Eye (tissue), 1 donor: ENCODE results near the gene C1orf122.
"Not testable (repeated sequence)": the region's sequence is repeated elsewhere in the genome, so short reads cannot be mapped to it uniquely, and the experiment has no call there.

Experiments
- DNase-seq: peaks from one replicate; pipeline ENCODE4 v3.0.0-alpha.2; 2015

C1orf122 gene

DNA sequence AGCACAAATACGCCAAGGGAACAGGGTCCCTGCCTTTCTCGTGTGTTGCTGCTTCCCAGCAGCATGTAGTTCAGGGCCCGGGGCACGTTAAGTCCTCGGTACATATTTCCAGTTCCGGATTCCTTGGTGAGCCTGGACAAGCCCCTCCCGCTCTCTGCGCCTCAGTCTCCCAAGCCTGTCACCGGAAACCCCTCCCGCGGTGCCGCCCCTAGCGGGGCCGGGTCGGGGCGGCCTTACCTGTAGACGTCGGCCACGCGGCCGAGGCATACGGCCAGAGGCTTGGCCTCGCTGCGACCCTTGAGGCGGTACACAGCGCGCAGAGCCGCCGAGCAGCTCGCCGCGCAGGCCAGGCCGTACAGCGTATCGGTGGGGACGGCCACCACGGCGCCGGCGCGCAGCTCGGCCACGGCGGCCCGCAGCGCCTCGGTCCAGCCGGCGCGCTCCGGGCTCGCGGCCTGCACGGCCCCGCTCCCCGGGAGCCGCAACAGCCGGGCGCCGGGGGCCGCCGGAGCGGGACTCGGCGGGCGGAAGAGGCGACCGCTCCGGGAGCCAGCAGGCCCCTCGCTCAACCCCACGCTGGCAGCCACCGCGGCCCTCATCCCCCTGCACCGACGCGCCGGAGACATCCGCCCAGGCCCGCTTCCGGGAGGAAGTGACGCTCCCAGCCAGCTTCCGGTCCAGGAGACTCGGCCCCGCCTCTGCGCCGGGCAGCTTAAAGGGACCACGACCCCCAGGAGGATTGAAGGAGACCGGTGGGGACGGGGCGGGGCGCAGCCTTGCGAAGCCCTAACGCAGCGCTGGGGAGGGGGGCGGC lies at the start of gene C1orf122, which contains the start of gene YRDC:
C1orf122 (plus strand) TSS at position 236 of the 814 bp plus-strand sequence. CDS start 615 bp downstream, outside the sequence.
YRDC (minus strand) TSS at position 654 of the 814 bp plus-strand sequence; CDS start at position 626, 28 bp downstream.
- DNase-seq, result peak; percentile 98

DNA sequence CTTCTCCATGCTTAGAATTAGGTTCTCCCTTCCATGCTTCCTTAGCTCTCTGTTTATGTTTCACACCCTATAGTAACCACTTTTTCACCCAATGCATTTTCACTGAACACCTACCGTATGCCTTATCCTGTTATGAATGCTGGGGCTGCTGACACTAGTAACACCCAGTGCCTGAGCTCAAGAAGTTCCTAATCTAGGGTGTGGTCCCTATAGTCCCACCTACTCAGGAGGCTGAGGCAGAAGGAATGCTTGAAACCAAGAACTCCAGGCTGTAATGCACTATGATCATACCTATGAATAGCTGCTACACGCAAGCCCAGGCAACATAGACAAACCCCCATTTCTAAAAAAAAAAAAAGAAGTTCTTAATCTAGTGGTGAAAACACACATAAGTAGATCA lies 48.1 kb upstream of the C1orf122 start:
- DNase-seq, result no peak

DNA sequence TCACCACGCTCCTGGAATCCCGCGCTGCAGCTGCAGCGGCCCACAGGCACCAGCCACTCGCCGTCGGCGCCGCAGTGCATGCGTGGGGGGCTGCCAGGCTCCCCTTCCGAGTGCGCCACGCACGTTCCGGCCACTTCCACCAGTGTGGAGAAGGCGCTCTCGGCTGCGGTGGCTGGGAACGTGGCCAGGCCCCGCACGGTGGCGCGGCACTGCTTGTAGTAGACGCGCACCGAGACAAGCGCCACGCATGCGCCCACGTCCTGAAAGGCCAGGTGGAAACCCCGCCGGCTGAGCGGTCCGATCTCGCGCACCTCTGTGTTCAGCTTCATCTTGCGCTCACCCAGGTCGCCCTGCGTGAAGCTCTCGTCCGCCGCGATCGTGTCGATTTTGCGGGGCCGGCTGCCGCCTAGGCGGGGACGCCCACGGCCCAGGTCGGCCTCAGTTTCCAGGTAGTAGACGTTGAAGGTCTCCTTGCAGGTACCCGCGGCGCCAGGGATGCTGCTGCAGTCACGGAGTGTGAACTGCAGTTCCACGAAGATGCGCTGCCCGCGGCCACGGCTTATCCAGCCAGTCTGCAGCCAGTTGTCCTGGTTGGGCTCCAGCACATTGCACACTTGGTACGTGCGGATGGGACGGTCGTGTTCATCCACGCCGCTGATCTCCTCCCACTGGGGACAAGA lies 46.0 kb upstream of the C1orf122 start:
- DNase-seq, result no peak

DNA sequence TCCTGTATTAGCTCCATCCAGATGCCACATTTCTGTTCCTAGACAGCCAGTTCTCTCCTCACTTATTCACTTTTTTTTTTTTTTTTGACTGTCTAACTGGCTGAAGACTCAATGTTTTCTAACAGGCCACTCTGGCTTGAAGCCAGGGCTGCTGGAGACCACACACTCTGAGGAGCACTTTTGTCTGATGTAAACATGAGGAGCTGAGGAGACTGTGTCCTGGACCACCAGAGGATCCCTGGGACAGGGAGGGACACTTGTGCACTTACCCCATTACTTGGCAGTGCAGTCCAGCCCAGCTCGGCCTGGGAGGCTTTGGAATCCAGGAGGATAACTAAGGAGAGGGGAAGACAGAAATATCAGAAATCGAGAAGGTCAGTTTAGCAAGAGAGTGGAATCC lies 45.1 kb upstream of the C1orf122 start:
- DNase-seq, result no peak

GRCh38 chr1:37763791-37764413 lies 43.7 kb upstream of the C1orf122 start:
- peak; percentile 6 for DNase-seq

- DNase-seq, result peak; percentile 89
These were observed 43.2 kb upstream of the C1orf122 start for GRCh38 chr1:37764414-37764825.

DNA sequence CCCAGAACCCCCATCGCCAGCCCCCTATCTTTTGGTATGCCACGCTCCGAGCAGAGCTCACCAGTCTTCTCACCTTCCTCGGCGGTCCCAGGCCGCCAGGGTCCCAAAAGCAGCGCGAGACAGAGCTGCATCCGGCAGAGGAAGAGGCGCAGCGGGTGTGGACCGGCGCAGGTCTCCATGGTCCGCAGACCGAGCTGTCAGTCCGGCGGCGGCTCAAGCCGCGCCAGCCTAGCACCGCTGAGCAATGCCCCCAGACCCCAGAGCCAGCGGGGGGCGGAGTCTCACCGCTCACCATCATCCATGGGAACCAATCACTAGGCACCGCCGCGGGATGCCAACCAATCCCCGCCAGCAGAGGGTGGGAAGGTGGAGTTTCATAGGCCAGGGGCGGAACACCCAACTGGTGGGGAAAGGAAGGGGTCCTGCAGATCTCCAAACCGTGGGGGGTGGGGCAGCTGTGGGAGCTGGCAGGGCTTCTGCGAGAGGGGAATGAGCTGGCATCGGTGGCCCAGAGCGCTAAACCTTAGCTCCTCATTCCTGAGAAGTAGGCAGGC lies 42.6 kb upstream of the C1orf122 start, which contains the start of gene EPHA10:
EPHA10 (minus strand) TSS at position 233 of the 554 bp plus-strand sequence; CDS start at position 179, 54 bp downstream.
- peak; percentile 87 for DNase-seq

DNA sequence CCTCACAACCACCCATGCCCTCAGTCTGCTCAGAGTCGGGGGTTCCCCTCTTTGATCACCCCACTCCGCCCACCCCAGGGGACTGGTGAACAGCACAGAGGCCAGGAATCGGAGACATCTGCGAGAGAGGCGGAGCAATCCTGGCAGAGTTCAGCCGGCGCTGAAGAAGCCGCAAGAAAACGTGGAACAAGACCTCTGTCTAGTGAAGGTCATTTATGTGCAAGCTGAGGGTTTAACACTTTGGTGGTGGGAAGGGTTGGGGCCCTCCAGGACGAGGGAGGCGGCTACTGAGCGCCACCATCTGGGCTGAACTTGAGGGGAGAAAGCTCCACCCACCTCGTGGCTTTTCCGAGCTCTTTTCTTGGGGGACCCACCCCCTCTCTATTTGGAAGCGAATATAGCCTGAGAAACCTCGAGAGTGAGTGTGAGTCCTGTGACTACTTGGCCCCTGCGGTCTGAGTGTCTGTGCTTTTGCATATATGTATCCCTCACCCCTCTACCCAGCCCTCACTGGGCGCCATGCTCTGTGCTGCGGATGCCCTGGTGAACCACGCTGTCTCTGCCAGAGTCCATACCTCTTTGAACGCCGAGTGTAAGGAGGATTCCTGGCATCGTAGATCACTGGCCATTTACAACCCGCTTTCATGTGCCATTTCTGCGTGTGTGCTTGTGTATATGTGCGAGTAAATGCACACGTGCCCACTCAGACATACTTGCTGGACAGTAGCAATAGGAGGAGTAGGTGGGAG lies 41.5 kb upstream of the C1orf122 start:
- peak; percentile 30 for DNase-seq

DNA sequence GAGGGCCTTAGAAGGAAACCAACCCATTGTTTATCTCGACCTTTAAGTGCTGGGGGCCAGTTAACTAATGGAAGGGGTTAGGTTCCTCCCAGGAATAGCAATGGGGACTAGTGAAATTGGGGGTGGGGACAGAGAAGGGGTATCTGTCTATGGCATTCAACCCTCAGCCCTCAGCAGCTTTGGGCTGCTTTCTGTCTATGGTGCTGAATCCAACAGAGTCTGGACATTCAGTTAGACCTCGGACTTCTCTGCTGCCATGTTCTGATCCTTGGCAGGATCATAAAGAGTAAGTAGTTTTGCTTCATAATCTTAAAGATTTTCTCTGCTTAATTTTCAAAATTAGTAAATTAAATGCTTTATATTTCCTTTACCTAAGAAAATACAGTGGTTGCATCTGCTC lies 40.1 kb upstream of the C1orf122 start:
- DNase-seq, result no peak

DNA sequence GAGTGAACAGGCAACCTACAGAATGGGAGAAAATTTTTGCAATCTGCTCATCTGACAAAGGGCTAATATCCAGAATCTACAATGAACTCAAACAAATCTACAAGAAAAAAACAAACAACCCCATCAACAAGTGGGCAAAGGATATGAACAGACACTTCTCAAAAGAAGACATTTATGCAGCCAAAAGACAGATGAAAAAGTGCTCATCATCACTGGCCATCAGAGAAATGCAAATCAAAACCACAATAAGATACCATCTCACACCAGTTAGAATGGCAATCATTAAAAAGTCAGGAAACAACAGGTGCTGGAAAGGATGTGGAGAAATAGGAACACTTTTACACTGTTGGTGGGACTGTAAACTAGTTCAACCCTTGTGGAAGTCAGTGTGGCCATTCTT lies 36.1 kb upstream of the C1orf122 start:
- not testable (repeated sequence) for DNase-seq

- DNase-seq, result no peak
These were observed 30.6 kb upstream of the C1orf122 start for GRCh38 chr1:37776946-37777516.

- DNase-seq, result no peak
These were observed 28.9 kb upstream of the C1orf122 start for GRCh38 chr1:37778654-37779053.

DNA sequence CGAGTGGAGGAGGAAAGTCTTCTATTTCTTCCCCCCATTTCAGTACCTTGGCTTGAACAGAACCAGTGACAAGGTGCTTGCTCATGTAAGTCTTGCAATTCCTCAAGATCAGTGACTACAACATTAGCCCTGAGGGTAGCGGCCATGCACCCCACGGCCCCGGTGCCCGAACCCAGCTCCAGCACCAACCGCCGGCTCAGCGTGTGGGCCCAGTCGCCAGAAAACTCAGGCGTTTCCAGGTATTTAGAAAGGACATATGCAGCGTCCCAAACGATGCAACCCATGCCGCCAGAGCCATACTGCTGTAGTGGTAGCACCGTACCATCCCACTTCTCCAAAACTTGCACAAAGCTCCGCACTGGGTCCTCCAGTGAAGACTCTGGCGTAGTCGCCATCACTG lies 25.1 kb upstream of the C1orf122 start:
- no peak for DNase-seq

DNA sequence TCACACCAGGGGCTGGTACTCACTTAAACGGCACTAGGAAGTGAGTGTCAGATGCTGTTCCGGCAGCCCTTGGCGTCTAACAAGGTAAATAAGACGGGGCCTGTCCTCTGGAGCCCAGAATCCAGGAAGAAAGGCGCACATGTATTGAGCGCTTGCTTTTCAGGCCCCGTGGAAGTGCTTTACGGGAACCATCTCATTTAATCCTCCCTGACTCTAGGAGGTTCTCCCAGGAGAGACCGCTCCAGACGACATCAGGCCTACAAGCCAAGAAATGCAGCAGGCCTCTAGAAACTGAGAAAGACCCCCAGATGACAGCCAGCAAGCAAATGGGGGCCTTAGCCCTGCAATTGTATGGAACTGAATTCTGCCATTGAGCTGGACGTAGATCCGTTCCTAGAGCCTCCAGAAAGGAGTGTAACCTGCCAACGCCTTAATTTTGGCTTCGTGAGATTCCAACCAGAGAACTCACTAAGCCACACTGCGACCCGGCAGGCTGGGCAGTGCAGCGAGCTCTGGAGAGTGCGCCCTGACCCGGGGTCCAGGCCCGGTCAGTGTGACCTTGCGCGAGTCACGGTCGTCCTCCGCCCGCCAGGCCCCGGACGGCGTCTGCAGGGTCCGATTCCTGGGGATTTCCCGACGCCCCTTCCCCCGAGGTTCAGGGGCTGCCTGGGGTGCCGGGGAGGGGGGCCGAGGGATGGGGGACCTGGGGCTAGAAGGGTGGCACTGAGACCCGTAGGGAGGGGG lies 14.5 kb upstream of the C1orf122 start:
- peak; percentile 5 for DNase-seq

- peak; percentile 81 for DNase-seq
These were observed 13.7 kb upstream of the C1orf122 start, which contains the start of gene MANEAL for GRCh38 chr1:37793773-37794371. TSS of gene MANEAL (plus strand) at chr1:37793847. CDS start at chr1:37794183, 336 bp downstream.

GRCh38 chr1:37794372-37795339 lies 12.9 kb upstream of the C1orf122 start:
- DNase-seq, result peak; percentile 39

GRCh38 chr1:37795340-37796125 lies 12.1 kb upstream of the C1orf122 start:
- peak; percentile 81 for DNase-seq

- no peak for DNase-seq
These were observed 9.7 kb upstream of the C1orf122 start for GRCh38 chr1:37797750-37798345.
